Tibial nerve (tissue), 4 donors: ENCODE measurements around the gene ADAMTS10. TPM values are rescaled to one million over a fixed set of nuclear protein-coding genes. Genes with fewer than 3 reads are reported as not detected.

Source experiments
- DNase-seq, 2 donors: peaks; one replicate each; pipeline ENCODE4 v3.0.0-alpha.2; 2019; ENCODE audit warnings: low spot score in 2 of 2
- H3K27ac ChIP-seq, 4 donors: fragments of 200-600 bp; sonication (generic) in 3 of 4; one replicate each; pipeline ENCODE4 v1.5.1; 2017 to 2019; ENCODE audit warnings: mild to moderate bottlenecking in 1 of 4
- H3K27me3 ChIP-seq, 2 donors: fragments of 200-600 bp; sonication (generic) in 1 of 2; one replicate each; pipeline versions ENCODE4 v1.5.1 to v1.6.0; 2017 to 2019
- H3K36me3 ChIP-seq, 3 donors: fragments of 200-600 bp; sonication (generic); one replicate each; pipeline ENCODE4 v1.5.1; 2018 to 2019
- H3K4me1 ChIP-seq, 4 donors: fragments of 200-600 bp; sonication (generic) in 3 of 4; one replicate each; pipeline ENCODE4 v1.5.1; 2017 to 2019
- H3K4me3 ChIP-seq, 4 donors: fragments of 200-600 bp; sonication (generic) in 3 of 4; one replicate each; pipeline ENCODE4 v1.5.1; 2017 to 2019; ENCODE audit warnings: mild to moderate bottlenecking in 1 of 4, moderate library complexity in 1 of 4
- H3K9me3 ChIP-seq, 4 donors: fragments of 200-600 bp; sonication (generic) in 3 of 4; one replicate each; pipeline ENCODE4 v1.5.1; 2017 to 2019
- EP300 ChIP-seq, 2 donors: sonication (generic); formaldehyde crosslinking; IDR thresholded peaks; one replicate each; pipeline ENCODE4 v1.6.1; 2017; ENCODE audit warnings: antibody characterized with exemption in 2 of 2, mild to moderate bottlenecking in 1 of 2
- POLR2A ChIP-seq, 2 donors: fragments of 450-650 bp; IDR thresholded peaks; one replicate each; pipeline ENCODE4 v1.6.1; 2017; ENCODE audit warnings: antibody characterized with exemption in 2 of 2, mild to moderate bottlenecking in 2 of 2, moderate library complexity in 2 of 2
- WGBS, 2 donors: methylation state at CpG; one replicate each; pipeline ENCODE4 v1.1.5; 2018; 5-methylcytosine and 5-hydroxymethylcytosine counted together
- total RNA-seq, 4 donors: library from RNA; depleted of rRNA; stranded (reverse); fragments of >200 nt; gene quantifications; one replicate each; pipeline ENCODE4 v1.1.0, GENCODE V29; 2016
- TF ChIP-seq, protein P1 (sequence below), 5 experiments: fragments of 200-600 bp in 3 of 5; fragments of 450-650 bp in 2 of 5; sonication (generic) in 3 of 5; IDR thresholded peaks; one replicate each; pipeline ENCODE4 v1.5.1; 2016 to 2019; ENCODE audit warnings: antibody characterized with exemption in 5 of 5, mild to moderate bottlenecking in 3 of 5, moderate library complexity in 2 of 5

Gene ADAMTS10
- total RNA-seq, 4 donors from 2014 or later, result 37.3 to 140 (median 66.6) TPM

DNA sequence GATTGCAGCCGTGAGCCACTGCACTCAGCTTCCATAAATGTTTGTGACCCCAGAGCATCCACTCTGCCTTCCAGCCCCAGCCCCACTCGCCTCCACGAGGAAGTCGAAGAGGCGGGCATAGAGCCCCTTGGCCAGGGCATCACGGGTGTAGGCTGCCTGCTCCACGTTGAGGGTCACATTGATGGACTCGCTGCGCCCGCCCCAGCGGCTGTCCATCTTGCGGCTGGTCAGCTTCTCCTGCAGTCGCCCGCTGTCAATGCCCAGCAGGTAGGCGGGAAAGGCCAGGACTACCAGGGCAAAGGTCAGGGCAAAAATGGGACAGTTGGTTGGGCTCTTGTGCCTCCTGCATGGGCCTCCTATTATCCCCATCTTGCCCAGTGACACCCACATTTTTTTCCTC, 60.4 kb downstream of the ADAMTS10 start:
- TF ChIP-seq POLR2A (IDR thresholded peaks at IDR 0.05) (no peak), EP300 (IDR thresholded peaks at IDR 0.05) (no peak)
- TF ChIP-seq, protein P1, sequence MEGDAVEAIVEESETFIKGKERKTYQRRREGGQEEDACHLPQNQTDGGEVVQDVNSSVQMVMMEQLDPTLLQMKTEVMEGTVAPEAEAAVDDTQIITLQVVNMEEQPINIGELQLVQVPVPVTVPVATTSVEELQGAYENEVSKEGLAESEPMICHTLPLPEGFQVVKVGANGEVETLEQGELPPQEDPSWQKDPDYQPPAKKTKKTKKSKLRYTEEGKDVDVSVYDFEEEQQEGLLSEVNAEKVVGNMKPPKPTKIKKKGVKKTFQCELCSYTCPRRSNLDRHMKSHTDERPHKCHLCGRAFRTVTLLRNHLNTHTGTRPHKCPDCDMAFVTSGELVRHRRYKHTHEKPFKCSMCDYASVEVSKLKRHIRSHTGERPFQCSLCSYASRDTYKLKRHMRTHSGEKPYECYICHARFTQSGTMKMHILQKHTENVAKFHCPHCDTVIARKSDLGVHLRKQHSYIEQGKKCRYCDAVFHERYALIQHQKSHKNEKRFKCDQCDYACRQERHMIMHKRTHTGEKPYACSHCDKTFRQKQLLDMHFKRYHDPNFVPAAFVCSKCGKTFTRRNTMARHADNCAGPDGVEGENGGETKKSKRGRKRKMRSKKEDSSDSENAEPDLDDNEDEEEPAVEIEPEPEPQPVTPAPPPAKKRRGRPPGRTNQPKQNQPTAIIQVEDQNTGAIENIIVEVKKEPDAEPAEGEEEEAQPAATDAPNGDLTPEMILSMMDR (IDR thresholded peaks at IDR 0.05), result no peak
- DNase-seq, result no peak
- Histone ChIP-seq H3K9me3 (no peaks in the 10 kb centered on the region), H3K27me3 (no peaks in the 10 kb centered on the region), H3K27ac (no peak overlapping the region), H3K4me3 (no peak overlapping the region), H3K4me1 (peaks cover 0 to 8% (median 0%) of the 10 kb centered on the region in 4 donors), H3K36me3 (peaks cover 0 to 61% (median 0%) of the 10 kb centered on the region in 3 donors)
- WGBS, 2 donors, result 90 to 92% methylated on average over 11 to 15 of the region's 15 CpGs

DNA sequence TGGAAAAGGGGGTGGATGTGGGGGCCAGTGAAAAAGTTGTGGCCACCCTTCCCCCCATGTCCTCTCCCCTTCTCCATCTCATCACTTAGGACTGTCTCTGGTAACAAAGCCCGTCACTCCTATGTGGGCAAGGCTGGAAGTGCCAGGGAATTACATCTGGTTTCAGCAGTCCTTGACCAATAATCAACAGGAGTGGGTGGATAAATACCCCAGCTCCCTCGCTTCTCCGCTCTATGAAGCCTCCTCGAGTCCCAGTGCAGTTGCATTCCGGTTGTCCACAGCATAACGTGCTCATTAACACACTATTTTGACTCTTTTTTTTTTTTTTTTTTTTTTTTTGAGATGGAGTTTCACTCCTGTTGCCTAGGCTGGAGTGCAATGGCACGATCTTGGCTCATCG, 64.8 kb downstream of the ADAMTS10 start:
- H3K27ac ChIP-seq, result no peak overlapping the region
- no peak overlapping the region for H3K4me3 ChIP-seq
- no peak for DNase-seq
- TF ChIP-seq POLR2A (IDR thresholded peaks at IDR 0.05) (no peak), EP300 (IDR thresholded peaks at IDR 0.05) (no peak)
- TF ChIP-seq, protein P1 (IDR thresholded peaks at IDR 0.05), result no peak
- no peaks in the 10 kb centered on the region for H3K9me3 ChIP-seq
- H3K27me3 ChIP-seq, result no peaks in the 10 kb centered on the region
- no peaks in the 10 kb centered on the region for H3K4me1 ChIP-seq
- peaks cover 0 to 80% (median 0%) of the 10 kb centered on the region in 3 donors for H3K36me3 ChIP-seq
- WGBS, 2 donors, result 92 to 93% methylated on average over 8 of the region's 8 CpGs

- H3K9me3 ChIP-seq, result no peaks in the 10 kb centered on the region
- no peaks in the 10 kb centered on the region for H3K4me1 ChIP-seq
- 93 to 95% methylated on average over 20 of the region's 20 CpGs for WGBS, 2 donors
- no peak overlapping the region for H3K4me3 ChIP-seq
- no peak overlapping the region for H3K27ac ChIP-seq
- TF ChIP-seq, protein P1 (IDR thresholded peaks at IDR 0.05), result no peak
- TF ChIP-seq EP300 (IDR thresholded peaks at IDR 0.05) (no peak), POLR2A (IDR thresholded peaks at IDR 0.05) (no peak)
- H3K27me3 ChIP-seq, result no peaks in the 10 kb centered on the region
- no peak for DNase-seq
- H3K36me3 ChIP-seq, result peaks cover 0 to 68% (median 0%) of the 10 kb centered on the region in 3 donors
These were observed 66.3 kb downstream of the ADAMTS10 start for GRCh38 chr19:8544168-8544567.

DNA sequence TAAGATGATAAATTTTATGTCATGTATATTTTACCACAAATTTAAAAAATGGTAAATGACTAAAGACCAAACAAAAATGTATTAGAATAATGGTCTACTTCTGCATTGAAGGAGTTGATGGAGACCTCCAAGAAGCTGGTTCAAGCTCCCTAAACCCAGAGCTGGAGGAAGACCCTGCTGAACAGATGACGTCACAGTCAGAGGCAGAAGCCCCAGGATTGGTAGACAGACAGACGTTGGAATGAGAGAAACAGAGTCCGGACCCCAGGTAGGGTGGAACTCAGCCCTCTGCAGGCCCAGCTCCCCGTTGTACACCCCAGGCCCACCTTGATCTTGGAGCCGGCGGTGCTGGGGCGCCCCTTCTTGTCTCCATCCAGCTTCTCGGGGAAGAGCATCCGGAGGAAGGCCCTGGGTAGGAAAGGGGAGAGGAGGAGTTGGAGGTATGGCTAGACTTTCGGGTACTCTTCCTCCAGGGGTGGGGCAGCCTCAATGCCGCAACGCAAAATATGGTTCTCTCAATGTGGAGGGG, 70.8 kb downstream of the ADAMTS10 start:
- TF ChIP-seq EP300 (IDR thresholded peaks at IDR 0.05), result no peak
- TF ChIP-seq, protein P1 (IDR thresholded peaks at IDR 0.05), result no peak
- TF ChIP-seq POLR2A (IDR thresholded peaks at IDR 0.05), result no peak
- WGBS, 2 donors, result 85 to 88% methylated on average over 12 of the region's 12 CpGs

GRCh38 chr19:8537099-8537498, 73.4 kb downstream of the ADAMTS10 start:
- Histone ChIP-seq H3K9me3 (no peaks in the 10 kb centered on the region), H3K4me3 (no peak overlapping the region), H3K27me3 (no peaks in the 10 kb centered on the region), H3K4me1 (no peaks in the 10 kb centered on the region), H3K36me3 (peaks cover 0 to 12% (median 0%) of the 10 kb centered on the region in 3 donors), H3K27ac (no peak overlapping the region)
- TF ChIP-seq, protein P1 (IDR thresholded peaks at IDR 0.05), result no peak
- 79 to 92% methylated on average over 3 of the region's 3 CpGs for WGBS, 2 donors
- DNase-seq, result no peak

More for the DNA sequence above, 70.8 kb downstream of the ADAMTS10 start:
- DNase-seq, result no peak
- H3K27ac ChIP-seq, result no peak overlapping the region
- H3K36me3 ChIP-seq, result peaks cover 0 to 24% (median 0%) of the 10 kb centered on the region in 3 donors
- no peaks in the 10 kb centered on the region for H3K27me3 ChIP-seq
- H3K4me1 ChIP-seq, result no peaks in the 10 kb centered on the region
- no peaks in the 10 kb centered on the region for H3K9me3 ChIP-seq
- H3K4me3 ChIP-seq, result no peak overlapping the region
